IMR-90 (cell line): ENCODE data around the gene PLAAT2. TPM values are rescaled to one million over a fixed set of nuclear protein-coding genes. Genes with fewer than 3 reads are reported as not detected.

ENCODE experiments used
- ATAC-seq: fragments of 200-7000 bp; cut with Tn5 transposase; 2 replicates; pipeline ENCODE4 v1.9.1; 2020; ENCODE audit warnings: low read depth, mild to moderate bottlenecking, moderate library complexity
- BruUV-seq: library from RNA; stranded (reverse); fragments of 400-500 nt; replicated peaks from 2 replicates; lab custom pipeline; 2021; lab: Mats Ljungman, UMichigan
- CTCF ChIA-PET: fragments of 300-600 bp; formaldehyde crosslinking; extraction: SDS; loops from one replicate; lab custom pipeline; 2021; ENCODE audit warnings: antibody characterized with exemption; lab: Yijun Ruan, JAX
- POLR2A ChIA-PET: fragments of 300-600 bp; sonication (Branson Sonifier 250); formaldehyde crosslinking; loops from one replicate; lab custom pipeline; 2022; ENCODE audit warnings: antibody characterized with exemption; ENCODE audit not compliant: unreplicated experiment; lab: Charles Lee
- DNase-seq: peaks from one replicate; pipeline ENCODE4 v3.0.0; 2013
- H2AFZ ChIP-seq: replicated peaks from 2 replicates; pipeline ENCODE3; 2013; ENCODE audit warnings: low read length, mild to moderate bottlenecking; ENCODE audit not compliant: poor library complexity
- H2AK5ac ChIP-seq: 2 replicates; pipeline ENCODE4 v1.6.1; 2013; ENCODE audit warnings: low read depth, low read length, inconsistent platforms
- H2AK9ac ChIP-seq: replicated peaks from 2 replicates; pipeline ENCODE3; 2013; ENCODE audit warnings: mild to moderate bottlenecking, low read depth, low read length, moderate library complexity; ENCODE audit not compliant: poor library complexity
- H2BK120ac ChIP-seq: 2 replicates; pipeline ENCODE4 v1.6.1; 2013; ENCODE audit warnings: low read depth, low read length, inconsistent platforms
- H2BK15ac ChIP-seq: 3 replicates; pipeline ENCODE4 v1.6.1; 2013; ENCODE audit warnings: low read depth, low read length, inconsistent platforms
- H2BK20ac ChIP-seq: 2 replicates; pipeline ENCODE4 v1.6.1; 2013; ENCODE audit warnings: low read depth, mild to moderate bottlenecking, inconsistent platforms, low read length, moderate library complexity
- H2BK5ac ChIP-seq: 2 replicates; pipeline ENCODE4 v1.6.1; 2013; ENCODE audit warnings: mild to moderate bottlenecking, low read depth, low read length, inconsistent platforms; ENCODE audit not compliant: poor library complexity, severe bottlenecking
- H3K14ac ChIP-seq: replicated peaks from 2 replicates; pipeline ENCODE4 v1.6.1; 2013; ENCODE audit warnings: low read depth, low read length, inconsistent platforms
- H3K18ac ChIP-seq: 2 replicates; pipeline ENCODE4 v1.6.1; 2013; ENCODE audit warnings: low read depth, low read length, control low read depth
- H3K23ac ChIP-seq: 2 replicates; pipeline ENCODE4 v1.6.1; 2013; ENCODE audit warnings: low read depth, low read length, inconsistent platforms
- H3K27ac ChIP-seq: 2 replicates; pipeline ENCODE4 v1.5.1; 2013; ENCODE audit warnings: mild to moderate bottlenecking, control low read depth, low read length; ENCODE audit not compliant: insufficient read depth
- H3K27me3 ChIP-seq: 2 replicates; pipeline ENCODE4 v1.6.1; 2013; ENCODE audit warnings: low read length; ENCODE audit not compliant: control insufficient read depth, insufficient read depth
- H3K36me3 ChIP-seq: 2 replicates; pipeline ENCODE4 v1.6.1; 2013; ENCODE audit warnings: low read length, mixed read lengths; ENCODE audit not compliant: control insufficient read depth, insufficient read depth
- H3K4ac ChIP-seq: 2 replicates; pipeline ENCODE4 v1.6.1; 2013; ENCODE audit warnings: low read depth, low read length, inconsistent platforms
- H3K4me1 ChIP-seq: 2 replicates; pipeline ENCODE4 v1.6.1; 2013; ENCODE audit warnings: low read length, mixed read lengths; ENCODE audit not compliant: control insufficient read depth, insufficient read depth
- H3K4me2 ChIP-seq: 2 replicates; pipeline ENCODE4 v1.6.1; 2013; ENCODE audit warnings: low read depth, mild to moderate bottlenecking, control low read depth, low read length, moderate library complexity
- H3K4me3 ChIP-seq: 2 replicates; pipeline ENCODE4 v1.5.1; 2013; ENCODE audit warnings: low read depth, mild to moderate bottlenecking, control low read depth, low read length, moderate library complexity; ENCODE audit not compliant: insufficient read depth
- H3K56ac ChIP-seq: 2 replicates; pipeline ENCODE4 v1.6.1; 2013; ENCODE audit warnings: low read length, inconsistent platforms; ENCODE audit not compliant: insufficient read depth; ENCODE audit errors: extremely low read depth
- H3K79me1 ChIP-seq, 2 experiments: 2 replicates each; pipeline ENCODE4 v1.6.1; 2013; ENCODE audit warnings: low read length in 2 of 2, inconsistent platforms in 1 of 2, low read depth in 1 of 2
- H3K9ac ChIP-seq: 2 replicates; pipeline ENCODE4 v1.6.1; 2013; ENCODE audit warnings: low read depth, low read length, control low read depth
- H3K9me1 ChIP-seq: 2 replicates; pipeline ENCODE4 v1.6.1; 2013; ENCODE audit warnings: low read length, inconsistent platforms; ENCODE audit not compliant: insufficient read depth
- H3K9me3 ChIP-seq: 2 replicates; pipeline ENCODE4 v1.6.1; 2013; ENCODE audit warnings: low read length; ENCODE audit not compliant: control insufficient read depth, insufficient read depth
- H4K20me1 ChIP-seq: 2 replicates; pipeline ENCODE4 v1.6.1; 2013; ENCODE audit warnings: low read length, inconsistent platforms; ENCODE audit not compliant: insufficient read depth
- H4K5ac ChIP-seq: 2 replicates; pipeline ENCODE4 v1.6.1; 2013; ENCODE audit warnings: mild to moderate bottlenecking, low read depth, low read length, control low read depth
- H4K8ac ChIP-seq, 2 experiments: 2 replicates each; pipeline ENCODE4 v1.6.1; 2013; ENCODE audit warnings: low read depth in 2 of 2, low read length in 2 of 2, control low read depth in 1 of 2, inconsistent platforms in 1 of 2
- H4K91ac ChIP-seq: 2 replicates; pipeline ENCODE4 v1.6.1; 2013; ENCODE audit warnings: low read depth, low read length, inconsistent platforms; ENCODE audit not compliant: insufficient read depth
- CHD1 ChIP-seq: IDR thresholded peaks from 2 replicates; pipeline ENCODE4 v1.6.1; 2012; ENCODE audit warnings: low read depth, low read length, improper control_type of control experiment
- FOS ChIP-seq: fragments of 150-350 bp; IDR thresholded peaks from 2 replicates; pipeline ENCODE4 v1.6.1; 2016; ENCODE audit warnings: low read depth, low read length
- RCOR1 ChIP-seq: IDR thresholded peaks from 2 replicates; pipeline ENCODE4 v1.6.1; 2012; ENCODE audit warnings: mild to moderate bottlenecking, low read length, improper control_type of control experiment; ENCODE audit not compliant: insufficient replicate concordance
- USF2 ChIP-seq: fragments of 150-350 bp; IDR thresholded peaks from 2 replicates; pipeline ENCODE4 v1.6.1; 2017; ENCODE audit warnings: mild to moderate bottlenecking, antibody characterized with exemption, low read length, low read depth
- WGBS, 2 experiments: methylation state at CpG; one replicate each; pipeline versions ENCODE4 v1.1.5 to v1.1.7; 2013; ENCODE audit warnings: missing lambda C conversion rate in 2 of 2; ENCODE audit not compliant: insufficient read length in 1 of 2; ENCODE audit errors: extremely low coverage in 2 of 2; 5-methylcytosine and 5-hydroxymethylcytosine counted together
- dilution Hi-C: fragments of 300-500 bp; cut with HindIII; formaldehyde crosslinking; loops from one replicate; pipeline ENCODE4 v1.14.3; 2018; ENCODE audit warnings: low sequenced_read_pairs; ENCODE audit not compliant: unreplicated experiment
- in situ Hi-C: fragments of 300-500 bp; cut with MboI; formaldehyde crosslinking; loops from 3 replicates; pipeline ENCODE4 v1.14.3; 2019; ENCODE audit warnings: low sequenced_read_pairs, inconsistent platforms, mixed read lengths
- intact Hi-C: fragments of 100-400 bp; cut with micrococcal nuclease; formaldehyde crosslinking; loops from 2 replicates; pipeline ENCODE4 v1.10.0; 2022
- polyA plus RNA-seq, 3 experiments: library from polyadenylated mRNA; depleted of rRNA; stranded (reverse); fragments of >200 nt; gene quantifications; 2 replicates each; pipeline ENCODE4 v1.2.3, GENCODE V29; 2012; ENCODE audit warnings: low replicate concordance in 1 of 3
- total RNA-seq: library from RNA; depleted of rRNA; stranded (reverse); fragments of >200 nt; gene quantifications from 2 replicates; pipeline ENCODE4 v1.2.3, GENCODE V29; 2012

The PLAAT2 gene
- total and polyA plus RNA-seq, 2 of the 4 experiments (the other 2 are of a cell fraction) = not detected

- intact Hi-C loops = no loop called here
Observed at GRCh38 chr11:63506876-63507275, 56.3 kb downstream of the PLAAT2 start.

More at GRCh38 chr11:63506876-63507275, 56.3 kb downstream of the PLAAT2 start:
- Histone ChIP-seq H3K4me3 (no peak overlapping the region), H2BK20ac (no peak overlapping the region), H3K4me2 (no peak overlapping the region), H3K56ac (no peak overlapping the region), H3K18ac (no peak overlapping the region), H3K79me1 (no peaks in the 10 kb centered on the region), H4K8ac (no peak overlapping the region), H4K20me1 (no peaks in the 10 kb centered on the region), H3K9ac (no peak overlapping the region), H3K4me1 (no peaks in the 10 kb centered on the region), H2AK9ac (no peak overlapping the region), H3K9me3 (no peaks in the 10 kb centered on the region), H2BK120ac (no peak overlapping the region), H2BK5ac (no peak overlapping the region), H3K36me3 (no peaks in the 10 kb centered on the region), H4K5ac (no peak overlapping the region), H3K27me3 (peaks cover 2% of the 10 kb centered on the region; the same call in 1 of the 2 replicates), H2AFZ (no peak overlapping the region), H2BK15ac (no peak overlapping the region), H3K23ac (no peak overlapping the region), H3K27ac (no peak overlapping the region), H4K91ac (no peak overlapping the region), H2AK5ac (no peak overlapping the region), H3K14ac (no peak overlapping the region), H3K4ac (no peak overlapping the region), H3K9me1 (no peaks in the 10 kb centered on the region)
- no peak for DNase-seq
- in situ Hi-C loops = no loop called here
- POLR2A ChIA-PET = no interaction called here
- TF ChIP-seq FOS (no peak), RCOR1 (no peak), CHD1 (no peak), USF2 (no peak)
- dilution Hi-C loops = no loop called here
- ATAC-seq = no peak
- CTCF ChIA-PET = no interaction called here
- no CpG with 5 or more reads among the region's 2 CpGs for WGBS, 2 experiments
- BruUV-seq = no TSS peak
